HEK293 (cell line): Measurements from ENCODE around the gene NHEJ1.
A peak's percentile ranks its signal among the peaks of the same experiment; 100 is the strongest.

Experiments used
- CTCF ChIA-PET: fragments of 350-600 bp; formaldehyde crosslinking; extraction: SDS; loops from one replicate; lab custom pipeline; 2021; ENCODE audit warnings: antibody characterized with exemption; lab: Yijun Ruan, JAX
- POLR2A ChIA-PET: fragments of 300-600 bp; formaldehyde crosslinking; extraction: SDS; loops from one replicate; lab custom pipeline; 2020; ENCODE audit warnings: antibody characterized with exemption, inconsistent platforms; lab: Yijun Ruan, JAX
- H3K27ac ChIP-seq: fragments of 200-500 bp; sonication (Bioruptor generic); 2 replicates; pipeline ENCODE4 v1.5.1; 2014; ENCODE audit warnings: low read depth, low read length, control low read depth, inconsistent platforms; ENCODE audit errors: extremely low read depth
- H3K36me3 ChIP-seq, 2 experiments: fragments of 200-500 bp in 1 of 2; sonication (Bioruptor generic) in 1 of 2; 1 replicate in 1 of 2; 2 replicates in 1 of 2; pipeline ENCODE4 v1.5.1; 2014 to 2017; ENCODE audit warnings: inconsistent platforms in 2 of 2, low read length in 2 of 2; ENCODE audit not compliant: control insufficient read depth in 2 of 2, insufficient read depth in 1 of 2
- H3K4me1 ChIP-seq: fragments of 200-500 bp; sonication (Bioruptor generic); 2 replicates; pipeline ENCODE4 v1.5.1; 2014; ENCODE audit warnings: mild to moderate bottlenecking, low read length, inconsistent platforms; ENCODE audit not compliant: control insufficient read depth, insufficient read depth
- H3K4me3 ChIP-seq: 2 replicates; pipeline ENCODE4 v1.5.1; 2011; ENCODE audit warnings: low read depth, mild to moderate bottlenecking, control low read depth, low read length, moderate library complexity
- H3K9me3 ChIP-seq: fragments of 200-500 bp; sonication (Bioruptor generic); 2 replicates; pipeline ENCODE4 v1.5.1; 2014; ENCODE audit warnings: low read depth, low read length, inconsistent platforms; ENCODE audit not compliant: control insufficient read depth, insufficient read depth
- FEZF1 ChIP-seq: fragments of 450-650 bp; formaldehyde crosslinking; IDR thresholded peaks from 2 replicates; pipeline ENCODE4 v1.5.1; 2016; ENCODE audit warnings: missing biosample characterization, missing genetic modification characterization
- GLI4 ChIP-seq: fragments of 450-650 bp; formaldehyde crosslinking; IDR thresholded peaks from 2 replicates; pipeline ENCODE4 v1.5.1; 2016; ENCODE audit warnings: missing biosample characterization, missing genetic modification characterization
- HOXC10 ChIP-seq: sonication (generic); formaldehyde crosslinking; IDR thresholded peaks from 2 replicates; pipeline ENCODE4 v1.8.1; 2023; ENCODE audit warnings: mild to moderate bottlenecking, missing genetic modification reagents
- WT1 ChIP-seq: fragments of 450-650 bp; formaldehyde crosslinking; IDR thresholded peaks from 2 replicates; pipeline ENCODE4 v1.5.1; 2016; ENCODE audit warnings: missing biosample characterization, missing genetic modification characterization
- YY1 ChIP-seq: fragments of 450-650 bp; formaldehyde crosslinking; IDR thresholded peaks from 2 replicates; pipeline ENCODE4 v1.5.1; 2018; ENCODE audit warnings: missing biosample characterization, missing genetic modification characterization
- YY2 ChIP-seq: fragments of 450-650 bp; formaldehyde crosslinking; IDR thresholded peaks from 2 replicates; pipeline ENCODE4 v1.5.1; 2016; ENCODE audit warnings: missing biosample characterization, missing genetic modification characterization
- ZNF10 ChIP-seq: fragments of 450-650 bp; formaldehyde crosslinking; IDR thresholded peaks from 2 replicates; pipeline ENCODE4 v1.5.1; 2017; ENCODE audit warnings: missing biosample characterization, missing genetic modification characterization
- ZNF155 ChIP-seq: fragments of 450-650 bp; formaldehyde crosslinking; IDR thresholded peaks from 2 replicates; pipeline ENCODE4 v1.5.1; 2016; ENCODE audit warnings: missing biosample characterization, missing genetic modification characterization
- ZNF2 ChIP-seq: fragments of 450-650 bp; formaldehyde crosslinking; IDR thresholded peaks from 2 replicates; pipeline ENCODE4 v1.5.1; 2016; ENCODE audit warnings: missing biosample characterization, missing genetic modification characterization
- ZNF292 ChIP-seq: fragments of 450-650 bp; formaldehyde crosslinking; IDR thresholded peaks from 2 replicates; pipeline ENCODE4 v1.5.1; 2016; ENCODE audit warnings: low read depth, missing biosample characterization, missing genetic modification characterization, borderline replicate concordance
- ZNF335 ChIP-seq: fragments of 450-650 bp; formaldehyde crosslinking; conservative IDR thresholded peaks from 2 replicates; pipeline ENCODE4 v1.5.1; 2016; ENCODE audit warnings: missing biosample characterization, missing genetic modification characterization
- ZNF391 ChIP-seq: fragments of 450-650 bp; formaldehyde crosslinking; IDR thresholded peaks from 2 replicates; pipeline ENCODE4 v1.5.1; 2016; ENCODE audit warnings: low read depth, missing biosample characterization, missing genetic modification characterization, borderline replicate concordance
- ZNF426 ChIP-seq: fragments of 450-650 bp; formaldehyde crosslinking; IDR thresholded peaks from 2 replicates; pipeline ENCODE4 v1.5.1; 2017; ENCODE audit warnings: missing biosample characterization, missing genetic modification characterization, mild to moderate bottlenecking, inconsistent platforms, moderate library complexity
- ZNF48 ChIP-seq: fragments of 450-650 bp; formaldehyde crosslinking; IDR thresholded peaks from 2 replicates; pipeline ENCODE4 v1.5.1; 2016; ENCODE audit warnings: missing biosample characterization, missing genetic modification characterization
- ZNF561 ChIP-seq: fragments of 450-650 bp; IDR thresholded peaks from 2 replicates; pipeline ENCODE4 v1.5.1; 2018; ENCODE audit warnings: missing biosample characterization, missing genetic modification characterization, borderline replicate concordance
- ZNF571 ChIP-seq: fragments of 450-650 bp; formaldehyde crosslinking; IDR thresholded peaks from 2 replicates; pipeline ENCODE4 v1.5.0; 2017; ENCODE audit warnings: missing biosample characterization, missing genetic modification characterization
- TF ChIP-seq, protein P1 (sequence below): fragments of 450-650 bp; formaldehyde crosslinking; IDR thresholded peaks from 2 replicates; pipeline ENCODE4 v1.5.1; 2017; ENCODE audit warnings: missing biosample characterization, mild to moderate bottlenecking, missing genetic modification characterization, moderate library complexity
- TF ChIP-seq, protein P2 (sequence below): fragments of 450-650 bp; formaldehyde crosslinking; IDR thresholded peaks from 2 replicates; pipeline ENCODE4 v1.5.1; 2016; ENCODE audit warnings: missing biosample characterization, missing genetic modification characterization
- TF ChIP-seq, protein P3 (sequence below): fragments of 450-650 bp; formaldehyde crosslinking; IDR thresholded peaks from 2 replicates; pipeline ENCODE4 v1.5.1; 2016; ENCODE audit warnings: missing biosample characterization, missing genetic modification characterization
- TF ChIP-seq, protein P4 (sequence below): fragments of 450-650 bp; formaldehyde crosslinking; IDR thresholded peaks from 2 replicates; pipeline ENCODE4 v1.5.1; 2016; ENCODE audit warnings: missing biosample characterization, missing genetic modification characterization
- TF ChIP-seq, protein P5 (sequence below): fragments of 450-650 bp; formaldehyde crosslinking; IDR thresholded peaks from 2 replicates; pipeline ENCODE4 v1.5.1; 2017; ENCODE audit warnings: missing biosample characterization, missing genetic modification characterization
- TF ChIP-seq, protein P6 (sequence below): fragments of 450-650 bp; formaldehyde crosslinking; IDR thresholded peaks from 2 replicates; pipeline ENCODE4 v1.5.1; 2016; ENCODE audit warnings: missing biosample characterization, missing genetic modification characterization
- TF ChIP-seq, protein P7 (sequence below): fragments of 450-650 bp; formaldehyde crosslinking; IDR thresholded peaks from 2 replicates; pipeline ENCODE4 v1.5.1; 2016; ENCODE audit warnings: missing biosample characterization, missing genetic modification characterization

Gene NHEJ1

DNA sequence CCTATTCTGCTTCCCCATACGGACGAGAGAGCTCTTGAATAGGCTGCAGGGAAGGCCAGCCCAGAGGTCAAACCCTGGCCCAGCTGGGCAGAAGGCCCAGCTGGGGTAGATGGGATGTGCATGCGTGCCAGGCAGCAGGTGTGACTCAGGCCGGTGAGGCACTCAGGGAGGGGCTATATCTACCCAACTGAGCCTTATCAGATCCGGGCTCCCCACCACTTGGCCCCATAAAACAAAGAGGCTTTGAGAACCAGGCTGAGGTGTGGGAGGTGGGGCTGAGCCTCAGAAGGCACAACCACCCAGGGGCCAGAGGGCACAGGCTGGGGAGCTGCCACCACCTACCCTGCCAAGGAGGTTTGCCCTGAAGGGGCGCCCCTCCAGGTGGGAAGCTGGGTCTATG is 111.3 kb downstream of the NHEJ1 start (continued):
- TF ChIP-seq ZNF426 (no peak), WT1 (tag by site-specific recombination) (no peak), ZNF48 (tag by site-specific recombination) (no peak), ZNF335 (no peak), ZNF292 (tag by site-specific recombination) (no peak), HOXC10 (CRISPR knock-in tag) (no peak), ZNF571 (no peak), YY1 (tag by site-specific recombination) (no peak)
- TF ChIP-seq, protein P1, sequence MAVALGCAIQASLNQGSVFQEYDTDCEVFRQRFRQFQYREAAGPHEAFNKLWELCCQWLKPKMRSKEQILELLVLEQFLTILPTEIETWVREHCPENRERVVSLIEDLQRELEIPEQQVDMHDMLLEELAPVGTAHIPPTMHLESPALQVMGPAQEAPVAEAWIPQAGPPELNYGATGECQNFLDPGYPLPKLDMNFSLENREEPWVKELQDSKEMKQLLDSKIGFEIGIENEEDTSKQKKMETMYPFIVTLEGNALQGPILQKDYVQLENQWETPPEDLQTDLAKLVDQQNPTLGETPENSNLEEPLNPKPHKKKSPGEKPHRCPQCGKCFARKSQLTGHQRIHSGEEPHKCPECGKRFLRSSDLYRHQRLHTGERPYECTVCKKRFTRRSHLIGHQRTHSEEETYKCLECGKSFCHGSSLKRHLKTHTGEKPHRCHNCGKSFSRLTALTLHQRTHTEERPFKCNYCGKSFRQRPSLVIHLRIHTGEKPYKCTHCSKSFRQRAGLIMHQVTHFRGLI (tag by site-specific recombination), result no peak

DNA sequence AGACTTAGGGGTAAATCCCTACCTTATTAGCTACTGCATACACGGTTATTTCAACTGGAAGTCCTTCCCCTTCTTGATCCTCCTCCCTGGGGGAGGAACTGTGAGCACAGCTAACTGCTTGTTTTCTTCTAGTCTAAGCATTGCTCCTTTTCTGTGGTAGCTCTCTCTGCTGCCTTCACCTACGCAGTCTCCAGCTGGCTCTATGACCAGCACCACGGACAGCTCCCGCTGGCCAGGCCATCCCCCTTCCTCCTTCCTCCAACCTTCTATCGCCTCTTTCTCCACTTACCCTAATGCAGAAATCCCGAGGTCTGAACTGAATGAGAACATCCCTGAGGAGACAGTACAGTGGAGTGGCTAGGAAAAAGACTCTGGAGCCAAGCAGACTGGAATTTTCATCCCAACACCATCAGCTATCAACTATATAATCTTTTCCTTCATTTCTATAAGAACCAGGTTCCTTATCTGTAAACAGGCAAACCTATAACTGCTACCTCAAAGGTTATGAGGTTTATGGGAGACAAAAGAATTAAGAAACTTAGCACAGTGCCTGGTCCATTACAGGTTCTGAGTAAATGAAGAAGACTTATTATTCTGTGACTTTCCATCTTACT is 114.6 kb downstream of the NHEJ1 start:
- CTCF ChIA-PET, result interaction anchor here (0.8 to 1.7 kb wide), 3 partner anchors 16 to 109 kb away, joined by 3 to 8 read pairs (median 4); no protein-coding TSS in a partner anchor
- no peak for TF ChIP-seq GLI4 (tag by site-specific recombination)
- TF ChIP-seq, protein P2, sequence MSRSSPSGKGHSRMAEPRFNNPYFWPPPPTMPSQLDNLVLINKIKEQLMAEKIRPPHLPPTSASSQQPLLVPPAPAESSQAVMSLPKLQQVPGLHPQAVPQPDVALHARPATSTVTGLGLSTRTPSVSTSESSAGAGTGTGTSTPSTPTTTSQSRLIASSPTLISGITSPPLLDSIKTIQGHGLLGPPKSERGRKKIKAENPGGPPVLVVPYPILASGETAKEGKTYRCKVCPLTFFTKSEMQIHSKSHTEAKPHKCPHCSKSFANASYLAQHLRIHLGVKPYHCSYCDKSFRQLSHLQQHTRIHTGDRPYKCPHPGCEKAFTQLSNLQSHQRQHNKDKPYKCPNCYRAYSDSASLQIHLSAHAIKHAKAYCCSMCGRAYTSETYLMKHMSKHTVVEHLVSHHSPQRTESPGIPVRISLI (tag by site-specific recombination), result no peak
- TF ChIP-seq, protein P3, sequence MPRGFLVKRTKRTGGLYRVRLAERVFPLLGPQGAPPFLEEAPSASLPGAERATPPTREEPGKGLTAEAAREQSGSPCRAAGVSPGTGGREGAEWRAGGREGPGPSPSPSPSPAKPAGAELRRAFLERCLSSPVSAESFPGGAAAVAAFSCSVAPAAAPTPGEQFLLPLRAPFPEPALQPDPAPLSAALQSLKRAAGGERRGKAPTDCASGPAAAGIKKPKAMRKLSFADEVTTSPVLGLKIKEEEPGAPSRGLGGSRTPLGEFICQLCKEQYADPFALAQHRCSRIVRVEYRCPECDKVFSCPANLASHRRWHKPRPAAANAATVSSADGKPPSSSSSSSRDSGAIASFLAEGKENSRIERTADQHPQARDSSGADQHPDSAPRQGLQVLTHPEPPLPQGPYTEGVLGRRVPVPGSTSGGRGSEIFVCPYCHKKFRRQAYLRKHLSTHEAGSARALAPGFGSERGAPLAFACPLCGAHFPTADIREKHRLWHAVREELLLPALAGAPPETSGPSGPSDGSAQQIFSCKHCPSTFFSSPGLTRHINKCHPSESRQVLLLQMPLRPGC, result no peak
- TF ChIP-seq, protein P4, sequence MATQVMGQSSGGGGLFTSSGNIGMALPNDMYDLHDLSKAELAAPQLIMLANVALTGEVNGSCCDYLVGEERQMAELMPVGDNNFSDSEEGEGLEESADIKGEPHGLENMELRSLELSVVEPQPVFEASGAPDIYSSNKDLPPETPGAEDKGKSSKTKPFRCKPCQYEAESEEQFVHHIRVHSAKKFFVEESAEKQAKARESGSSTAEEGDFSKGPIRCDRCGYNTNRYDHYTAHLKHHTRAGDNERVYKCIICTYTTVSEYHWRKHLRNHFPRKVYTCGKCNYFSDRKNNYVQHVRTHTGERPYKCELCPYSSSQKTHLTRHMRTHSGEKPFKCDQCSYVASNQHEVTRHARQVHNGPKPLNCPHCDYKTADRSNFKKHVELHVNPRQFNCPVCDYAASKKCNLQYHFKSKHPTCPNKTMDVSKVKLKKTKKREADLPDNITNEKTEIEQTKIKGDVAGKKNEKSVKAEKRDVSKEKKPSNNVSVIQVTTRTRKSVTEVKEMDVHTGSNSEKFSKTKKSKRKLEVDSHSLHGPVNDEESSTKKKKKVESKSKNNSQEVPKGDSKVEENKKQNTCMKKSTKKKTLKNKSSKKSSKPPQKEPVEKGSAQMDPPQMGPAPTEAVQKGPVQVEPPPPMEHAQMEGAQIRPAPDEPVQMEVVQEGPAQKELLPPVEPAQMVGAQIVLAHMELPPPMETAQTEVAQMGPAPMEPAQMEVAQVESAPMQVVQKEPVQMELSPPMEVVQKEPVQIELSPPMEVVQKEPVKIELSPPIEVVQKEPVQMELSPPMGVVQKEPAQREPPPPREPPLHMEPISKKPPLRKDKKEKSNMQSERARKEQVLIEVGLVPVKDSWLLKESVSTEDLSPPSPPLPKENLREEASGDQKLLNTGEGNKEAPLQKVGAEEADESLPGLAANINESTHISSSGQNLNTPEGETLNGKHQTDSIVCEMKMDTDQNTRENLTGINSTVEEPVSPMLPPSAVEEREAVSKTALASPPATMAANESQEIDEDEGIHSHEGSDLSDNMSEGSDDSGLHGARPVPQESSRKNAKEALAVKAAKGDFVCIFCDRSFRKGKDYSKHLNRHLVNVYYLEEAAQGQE (tag by site-specific recombination), result peak; percentile 98
- TF ChIP-seq, protein P5, sequence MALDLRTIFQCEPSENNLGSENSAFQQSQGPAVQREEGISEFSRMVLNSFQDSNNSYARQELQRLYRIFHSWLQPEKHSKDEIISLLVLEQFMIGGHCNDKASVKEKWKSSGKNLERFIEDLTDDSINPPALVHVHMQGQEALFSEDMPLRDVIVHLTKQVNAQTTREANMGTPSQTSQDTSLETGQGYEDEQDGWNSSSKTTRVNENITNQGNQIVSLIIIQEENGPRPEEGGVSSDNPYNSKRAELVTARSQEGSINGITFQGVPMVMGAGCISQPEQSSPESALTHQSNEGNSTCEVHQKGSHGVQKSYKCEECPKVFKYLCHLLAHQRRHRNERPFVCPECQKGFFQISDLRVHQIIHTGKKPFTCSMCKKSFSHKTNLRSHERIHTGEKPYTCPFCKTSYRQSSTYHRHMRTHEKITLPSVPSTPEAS, result no peak
- no peak for TF ChIP-seq ZNF2 (tag by site-specific recombination)
- TF ChIP-seq, protein P6, sequence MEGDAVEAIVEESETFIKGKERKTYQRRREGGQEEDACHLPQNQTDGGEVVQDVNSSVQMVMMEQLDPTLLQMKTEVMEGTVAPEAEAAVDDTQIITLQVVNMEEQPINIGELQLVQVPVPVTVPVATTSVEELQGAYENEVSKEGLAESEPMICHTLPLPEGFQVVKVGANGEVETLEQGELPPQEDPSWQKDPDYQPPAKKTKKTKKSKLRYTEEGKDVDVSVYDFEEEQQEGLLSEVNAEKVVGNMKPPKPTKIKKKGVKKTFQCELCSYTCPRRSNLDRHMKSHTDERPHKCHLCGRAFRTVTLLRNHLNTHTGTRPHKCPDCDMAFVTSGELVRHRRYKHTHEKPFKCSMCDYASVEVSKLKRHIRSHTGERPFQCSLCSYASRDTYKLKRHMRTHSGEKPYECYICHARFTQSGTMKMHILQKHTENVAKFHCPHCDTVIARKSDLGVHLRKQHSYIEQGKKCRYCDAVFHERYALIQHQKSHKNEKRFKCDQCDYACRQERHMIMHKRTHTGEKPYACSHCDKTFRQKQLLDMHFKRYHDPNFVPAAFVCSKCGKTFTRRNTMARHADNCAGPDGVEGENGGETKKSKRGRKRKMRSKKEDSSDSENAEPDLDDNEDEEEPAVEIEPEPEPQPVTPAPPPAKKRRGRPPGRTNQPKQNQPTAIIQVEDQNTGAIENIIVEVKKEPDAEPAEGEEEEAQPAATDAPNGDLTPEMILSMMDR (tag by site-specific recombination), result no peak
- TF ChIP-seq ZNF561 (tag by site-specific recombination), result no peak
- no peak for TF ChIP-seq YY2
- TF ChIP-seq, protein P7, sequence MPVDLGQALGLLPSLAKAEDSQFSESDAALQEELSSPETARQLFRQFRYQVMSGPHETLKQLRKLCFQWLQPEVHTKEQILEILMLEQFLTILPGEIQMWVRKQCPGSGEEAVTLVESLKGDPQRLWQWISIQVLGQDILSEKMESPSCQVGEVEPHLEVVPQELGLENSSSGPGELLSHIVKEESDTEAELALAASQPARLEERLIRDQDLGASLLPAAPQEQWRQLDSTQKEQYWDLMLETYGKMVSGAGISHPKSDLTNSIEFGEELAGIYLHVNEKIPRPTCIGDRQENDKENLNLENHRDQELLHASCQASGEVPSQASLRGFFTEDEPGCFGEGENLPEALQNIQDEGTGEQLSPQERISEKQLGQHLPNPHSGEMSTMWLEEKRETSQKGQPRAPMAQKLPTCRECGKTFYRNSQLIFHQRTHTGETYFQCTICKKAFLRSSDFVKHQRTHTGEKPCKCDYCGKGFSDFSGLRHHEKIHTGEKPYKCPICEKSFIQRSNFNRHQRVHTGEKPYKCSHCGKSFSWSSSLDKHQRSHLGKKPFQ, result no peak
- TF ChIP-seq ZNF391 (tag by site-specific recombination), result no peak
- no peak for TF ChIP-seq FEZF1 (tag by site-specific recombination)
- no peak for TF ChIP-seq ZNF155 (tag by site-specific recombination)
- 0 out of 2 replicates have a peak, but pooled peaks have one; percentile 26 for TF ChIP-seq ZNF10

More for the DNA sequence above, 114.6 kb downstream of the NHEJ1 start:
- H3K36me3 ChIP-seq, result no peaks in the 10 kb centered on the region
- no peaks in the 10 kb centered on the region for H3K9me3 ChIP-seq
- no peak overlapping the region for H3K27ac ChIP-seq
- POLR2A ChIA-PET, result no interaction called here
- no peak overlapping the region for H3K4me3 ChIP-seq
- no peaks in the 10 kb centered on the region for H3K4me1 ChIP-seq
